Natural killer cell treated with Interleukin-12 subunit alpha and Interleukin-12 subunit beta and Interleukin-15 and Interleukin-18, amount 100 ng/mL, for 72 hours (primary cell): Measurements from ENCODE around the gene SLC17A4. TPM values are rescaled to one million over a fixed set of nuclear protein-coding genes. Genes with fewer than 3 reads are reported as not detected.
"Not testable (repeated sequence)": the region's sequence is repeated elsewhere in the genome, so short reads cannot be mapped to it uniquely, and the experiment has no call there.

Experiments used
- ATAC-seq, 2 donors: fragments of 150-1000 bp; cut with Tn5 transposase in 1 of 2; sonication (Bioruptor Pico), chemical (Tn5 transposase) in 1 of 2; 2 replicates each; pipeline ENCODE4 v1.10.0; 2021
- DNase-seq: peaks from one replicate; pipeline ENCODE4 v3.0.0; 2022; ENCODE audit warnings: low spot score
- H3K27ac Mint-ChIP-seq, 2 donors: 1 replicate in 1 of 2; 2 replicates in 1 of 2; pipeline ENCODE4 v1.8.0; 2022; ENCODE audit warnings: mixed read lengths in 2 of 2, mild to moderate bottlenecking in 1 of 2, moderate library complexity in 1 of 2
- H3K27me3 Mint-ChIP-seq, 2 donors: 1 replicate in 1 of 2; 2 replicates in 1 of 2; pipeline ENCODE4 v1.8.0; 2022; ENCODE audit warnings: mixed read lengths in 2 of 2
- H3K36me3 Mint-ChIP-seq: one replicate; pipeline ENCODE4 v1.8.0; 2022; ENCODE audit warnings: mixed read lengths
- H3K4me1 Mint-ChIP-seq, 2 donors: 1 replicate in 1 of 2; 2 replicates in 1 of 2; pipeline ENCODE4 v1.8.0; 2022; ENCODE audit warnings: low read depth in 2 of 2, mixed read lengths in 2 of 2, mild to moderate bottlenecking in 1 of 2
- H3K4me3 Mint-ChIP-seq: one replicate; pipeline ENCODE4 v1.8.0; 2022; ENCODE audit warnings: mixed read lengths
- H3K9me3 Mint-ChIP-seq: 2 replicates; pipeline ENCODE4 v1.8.0; 2022; ENCODE audit warnings: mixed read lengths
- total RNA-seq, 2 donors: library from RNA; stranded (reverse); gene quantifications; one replicate each; pipeline ENCODE4 v1.2.3, GENCODE V29; 2022

The SLC17A4 gene
- total RNA-seq, 2 donors from 2014 or later: not detected

DNA sequence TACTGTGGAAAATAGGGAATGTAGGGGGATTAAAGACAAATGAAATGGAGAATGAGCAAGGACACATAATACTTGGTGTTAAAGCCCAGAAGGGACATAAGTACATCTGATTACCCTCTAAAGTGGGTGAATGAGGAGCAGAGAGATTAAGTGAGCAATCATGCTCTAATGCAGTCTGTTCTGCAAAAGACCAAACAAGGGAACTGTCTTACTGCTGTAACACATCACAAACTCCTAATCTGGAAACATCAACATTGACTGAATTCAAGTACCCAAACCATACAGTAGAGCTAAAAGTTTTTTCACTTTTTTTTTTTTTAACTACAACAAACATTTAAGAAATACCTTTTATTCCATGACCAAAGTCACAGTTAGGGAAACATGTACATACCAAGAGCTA, 19.3 kb upstream of the SLC17A4 start:
- H3K27ac Mint-ChIP-seq: no peak overlapping the region
- H3K4me3 Mint-ChIP-seq: no peak overlapping the region
- H3K27me3 Mint-ChIP-seq: peaks cover 42 to 72% of the 10 kb centered on the region in 2 donors
- peaks cover 4% of the 10 kb centered on the region for H3K36me3 Mint-ChIP-seq
- ATAC-seq (no peak), DNase-seq (no peak)
- H3K4me1 Mint-ChIP-seq: no peaks in the 10 kb centered on the region
- H3K9me3 Mint-ChIP-seq: no peaks in the 10 kb centered on the region

DNA sequence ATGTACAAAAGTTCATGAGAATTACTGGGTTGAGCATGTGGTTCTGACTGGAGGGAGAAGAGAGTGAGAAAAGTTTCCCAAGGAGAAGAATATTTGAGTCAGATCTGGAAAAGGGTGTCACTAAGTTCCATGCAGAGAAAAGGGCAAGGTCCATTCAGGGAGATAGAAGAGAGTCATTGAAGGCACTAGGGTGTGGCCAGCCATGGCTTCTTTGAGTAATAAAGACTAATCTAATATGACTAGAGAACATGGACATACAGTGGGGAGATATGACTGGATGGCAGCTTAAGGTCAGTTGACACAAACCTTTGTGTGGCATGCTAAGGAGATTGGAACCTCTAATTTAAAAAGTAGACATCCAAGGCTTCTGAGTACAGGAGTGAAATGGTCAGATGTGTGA, 10.7 kb upstream of the SLC17A4 start:
- ATAC-seq (no peak), DNase-seq (no peak)
- Mint-ChIP-seq H3K36me3 (no peaks in the 10 kb centered on the region), H3K4me1 (no peaks in the 10 kb centered on the region), H3K9me3 (no peaks in the 10 kb centered on the region), H3K27me3 (peaks cover 13 to 17% of the 10 kb centered on the region in 2 donors), H3K27ac (no peak overlapping the region), H3K4me3 (no peak overlapping the region)

DNA sequence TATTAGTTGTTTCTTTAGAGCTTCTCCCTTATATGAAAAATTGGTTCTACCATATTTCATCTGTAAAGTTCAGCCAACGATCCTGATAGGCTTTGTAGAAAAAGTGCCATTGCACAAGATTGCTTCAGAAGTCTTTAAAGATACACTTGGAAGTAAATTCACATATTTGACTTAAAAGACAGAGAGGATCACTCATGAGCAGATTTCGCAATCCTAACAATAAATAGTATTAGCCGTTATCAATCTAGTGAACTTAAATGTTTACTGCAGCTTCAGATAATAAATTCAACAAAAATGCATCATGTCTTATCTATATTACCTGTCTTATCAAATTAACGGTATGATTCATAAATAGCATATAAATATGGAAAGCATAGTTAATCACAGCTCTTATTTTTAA, 8.7 kb upstream of the SLC17A4 start:
- no peak for DNase-seq
- Mint-ChIP-seq H3K4me1 (no peaks in the 10 kb centered on the region), H3K36me3 (no peaks in the 10 kb centered on the region), H3K27ac (no peak overlapping the region), H3K4me3 (no peak overlapping the region), H3K9me3 (no peaks in the 10 kb centered on the region), H3K27me3 (peaks cover 7 to 8% of the 10 kb centered on the region in 2 donors)
- ATAC-seq: no peak

DNA sequence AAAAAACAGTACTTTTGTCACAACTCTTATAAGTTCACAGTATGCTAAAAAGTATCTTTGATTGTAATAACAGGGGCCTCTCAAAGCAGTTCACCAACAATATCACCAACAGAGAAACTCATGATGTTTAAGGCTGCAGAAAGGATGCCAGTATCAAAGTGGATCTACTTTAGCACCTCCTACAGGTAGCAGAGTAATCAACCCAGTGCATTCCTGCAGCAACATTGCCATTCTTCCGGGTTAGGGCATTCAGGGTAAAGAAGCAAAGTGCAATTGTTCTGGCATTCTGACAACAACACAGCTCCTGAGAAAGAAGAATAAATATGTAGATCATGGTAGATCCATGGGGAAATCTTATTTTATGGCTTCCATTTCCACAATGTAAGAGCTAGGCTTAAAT, 7.6 kb upstream of the SLC17A4 start:
- H3K27ac Mint-ChIP-seq: no peak overlapping the region
- H3K27me3 Mint-ChIP-seq: peaks cover 6 to 8% of the 10 kb centered on the region in 2 donors
- no peaks in the 10 kb centered on the region for H3K9me3 Mint-ChIP-seq
- ATAC-seq (no peak), DNase-seq (no peak)
- H3K36me3 Mint-ChIP-seq: no peaks in the 10 kb centered on the region
- no peaks in the 10 kb centered on the region for H3K4me1 Mint-ChIP-seq
- H3K4me3 Mint-ChIP-seq: no peak overlapping the region

DNA sequence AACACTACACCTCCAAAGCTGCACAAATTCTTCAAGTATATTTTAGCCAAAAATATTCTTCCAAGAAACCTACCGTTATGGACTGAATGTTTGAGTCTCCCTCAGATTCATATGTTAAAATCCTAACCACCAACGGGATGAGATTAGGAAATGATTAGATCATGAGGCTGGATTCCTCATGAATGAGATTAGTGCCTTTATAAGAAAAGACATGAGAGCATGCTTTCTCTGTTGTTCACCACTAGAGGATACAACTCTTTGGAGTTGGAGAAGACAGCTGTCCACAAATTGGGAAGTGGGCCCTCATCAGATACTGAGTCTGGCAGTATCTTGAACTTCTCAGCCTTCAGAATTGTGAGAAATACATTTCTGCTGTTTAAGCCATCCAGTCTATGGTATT, 7.1 kb upstream of the SLC17A4 start:
- no peaks in the 10 kb centered on the region for H3K4me1 Mint-ChIP-seq
- ATAC-seq (no peak), DNase-seq (no peak)
- no peak overlapping the region for H3K27ac Mint-ChIP-seq
- H3K36me3 Mint-ChIP-seq: no peaks in the 10 kb centered on the region
- no peak overlapping the region for H3K4me3 Mint-ChIP-seq
- H3K27me3 Mint-ChIP-seq: peaks cover 6 to 8% of the 10 kb centered on the region in 2 donors
- H3K9me3 Mint-ChIP-seq: no peaks in the 10 kb centered on the region

DNA sequence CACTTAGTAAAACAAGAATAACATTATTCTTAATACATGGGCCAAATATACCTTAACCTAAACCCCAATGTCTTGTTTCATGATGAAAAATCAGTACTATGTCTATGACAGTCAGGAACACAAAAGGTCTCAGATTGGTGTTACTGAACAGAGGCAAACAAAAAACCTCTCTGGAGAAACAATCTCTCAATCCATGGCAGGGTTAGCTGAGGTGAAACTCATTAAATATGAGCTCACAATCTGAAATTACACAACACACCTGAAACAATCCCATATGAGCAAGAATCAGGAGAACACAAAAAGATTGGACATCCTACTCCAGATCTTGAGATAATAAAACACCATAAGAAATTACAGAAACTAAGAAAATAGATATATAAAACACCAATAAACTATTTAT, 6.5 kb upstream of the SLC17A4 start:
- DNase-seq (no peak), ATAC-seq (no peak)
- Mint-ChIP-seq H3K36me3 (no peaks in the 10 kb centered on the region), H3K27ac (no peak overlapping the region), H3K4me1 (no peaks in the 10 kb centered on the region), H3K9me3 (no peaks in the 10 kb centered on the region), H3K27me3 (peaks cover 6 to 9% of the 10 kb centered on the region in 2 donors), H3K4me3 (no peak overlapping the region)

DNA sequence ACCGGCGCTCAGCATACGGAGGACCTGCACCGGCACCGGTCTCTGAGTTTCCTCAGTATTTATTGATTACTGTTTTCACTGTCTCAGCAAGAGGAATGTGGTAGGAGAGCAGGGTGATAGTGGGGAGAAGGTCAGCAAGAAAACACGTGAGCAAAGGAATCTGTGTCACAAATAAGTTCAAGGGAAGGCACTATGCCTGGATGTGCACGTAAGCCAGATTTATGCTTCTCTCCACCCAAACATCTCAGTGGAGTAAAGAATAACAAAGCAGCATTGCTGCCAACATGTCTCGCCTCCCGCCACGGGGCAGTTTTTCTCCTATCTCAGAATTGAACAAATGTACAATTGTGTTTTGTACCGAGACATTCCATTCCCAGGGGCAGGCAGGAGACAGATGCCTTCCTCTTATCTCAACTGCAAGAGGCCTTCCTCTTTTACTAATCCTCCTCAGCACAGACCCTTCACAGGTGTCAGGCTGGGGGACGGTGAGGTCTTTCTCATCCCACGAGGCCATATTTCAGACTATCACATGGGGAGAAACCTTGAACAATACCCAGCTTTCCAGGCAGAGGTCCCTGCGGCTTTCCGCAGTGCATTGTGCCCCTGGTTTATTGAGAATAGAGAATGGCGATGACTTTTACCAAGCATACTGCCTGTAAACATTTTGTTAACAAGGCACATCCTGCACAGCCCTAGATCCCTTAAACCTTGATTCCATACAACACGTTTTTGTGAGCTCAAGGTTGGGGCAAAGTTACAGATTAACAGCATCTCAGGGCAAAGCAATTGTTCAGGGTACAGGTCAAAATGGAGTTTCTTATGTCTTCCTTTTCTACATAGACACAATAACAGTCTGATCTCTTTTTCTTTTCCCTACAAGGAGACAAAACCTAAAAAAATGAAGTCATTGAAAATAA, 5.7 kb upstream of the SLC17A4 start:
- not testable (repeated sequence) for ATAC-seq, H3K4me1 Mint-ChIP-seq, DNase-seq, H3K36me3 Mint-ChIP-seq, H3K27ac Mint-ChIP-seq, H3K9me3 Mint-ChIP-seq, H3K4me3 Mint-ChIP-seq
- H3K27me3 Mint-ChIP-seq: peaks cover 10 to 12% of the 10 kb centered on the region in 2 donors

DNA sequence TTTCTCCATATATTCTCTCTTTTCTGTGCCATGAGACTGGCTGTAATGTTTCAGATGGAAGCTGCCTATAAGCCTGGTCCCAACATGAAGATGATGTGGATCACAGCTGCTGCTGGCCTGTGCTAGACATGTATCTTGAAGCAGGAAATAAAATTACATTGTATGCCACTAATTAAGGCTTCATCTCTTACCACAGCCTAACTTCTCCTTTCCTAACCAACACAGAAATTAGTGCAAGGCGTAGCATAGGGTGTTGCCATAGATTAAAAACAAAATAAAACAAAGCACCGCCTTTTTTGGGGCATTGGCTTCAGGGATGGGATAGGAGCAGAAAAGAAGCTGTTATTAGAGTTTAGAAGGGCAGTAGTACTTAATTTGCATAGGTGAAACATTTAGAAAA, 4.7 kb upstream of the SLC17A4 start:
- no peak overlapping the region for H3K4me3 Mint-ChIP-seq
- H3K9me3 Mint-ChIP-seq: no peaks in the 10 kb centered on the region
- ATAC-seq: no peak
- no peaks in the 10 kb centered on the region for H3K4me1 Mint-ChIP-seq
- H3K27ac Mint-ChIP-seq: no peak overlapping the region
- no peaks in the 10 kb centered on the region for H3K36me3 Mint-ChIP-seq
- no peak for DNase-seq
- peaks cover 11 to 19% of the 10 kb centered on the region in 2 donors for H3K27me3 Mint-ChIP-seq

DNA sequence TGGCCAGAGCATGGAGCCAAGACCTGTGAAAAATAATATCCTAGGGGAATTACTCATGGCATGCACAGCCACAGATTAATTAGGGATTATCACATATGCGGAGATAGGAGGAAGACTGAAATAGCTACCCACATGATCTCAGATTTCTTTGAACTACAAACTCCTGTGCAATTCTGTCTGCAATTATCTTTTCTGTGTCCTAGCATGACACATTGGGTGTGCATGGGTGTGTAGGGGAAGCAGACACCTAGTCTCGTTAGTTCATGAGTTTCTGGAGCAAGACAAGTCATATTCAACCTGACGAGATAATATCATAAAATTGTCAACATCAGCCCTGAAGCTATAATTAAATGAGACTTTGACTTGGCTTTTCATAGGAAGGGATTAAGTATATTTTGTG, 3.6 kb upstream of the SLC17A4 start:
- Mint-ChIP-seq H3K27me3 (peaks cover 11 to 28% of the 10 kb centered on the region in 2 donors), H3K27ac (no peak overlapping the region), H3K4me3 (no peak overlapping the region), H3K4me1 (no peaks in the 10 kb centered on the region), H3K36me3 (no peaks in the 10 kb centered on the region), H3K9me3 (no peaks in the 10 kb centered on the region)
- ATAC-seq (no peak), DNase-seq (no peak)

DNA sequence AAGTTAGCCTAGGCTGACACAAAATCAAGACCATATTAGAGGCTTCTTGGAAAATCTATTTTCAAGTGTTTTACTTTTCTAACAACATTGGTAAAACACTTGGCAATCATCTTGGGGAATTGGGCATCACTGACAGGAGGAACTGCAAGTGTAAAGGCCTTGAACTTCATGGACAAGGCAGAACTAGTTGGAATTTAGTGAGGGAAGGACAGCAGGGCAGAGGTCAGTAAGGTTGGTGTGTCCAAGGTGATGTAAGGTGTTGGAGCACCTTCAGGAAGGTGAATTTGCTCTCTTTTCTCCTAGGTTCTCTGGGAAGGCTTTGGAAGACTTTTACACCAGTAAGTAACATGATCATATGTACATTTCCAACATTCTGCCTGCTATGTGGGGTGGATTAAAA, 1.5 kb upstream of the SLC17A4 start:
- H3K27ac Mint-ChIP-seq: no peak overlapping the region
- no peaks in the 10 kb centered on the region for H3K36me3 Mint-ChIP-seq
- DNase-seq (no peak), ATAC-seq (no peak)
- peaks cover 21 to 35% of the 10 kb centered on the region in 2 donors for H3K27me3 Mint-ChIP-seq
- H3K9me3 Mint-ChIP-seq: no peaks in the 10 kb centered on the region
- H3K4me1 Mint-ChIP-seq: no peaks in the 10 kb centered on the region
- H3K4me3 Mint-ChIP-seq: no peak overlapping the region

DNA sequence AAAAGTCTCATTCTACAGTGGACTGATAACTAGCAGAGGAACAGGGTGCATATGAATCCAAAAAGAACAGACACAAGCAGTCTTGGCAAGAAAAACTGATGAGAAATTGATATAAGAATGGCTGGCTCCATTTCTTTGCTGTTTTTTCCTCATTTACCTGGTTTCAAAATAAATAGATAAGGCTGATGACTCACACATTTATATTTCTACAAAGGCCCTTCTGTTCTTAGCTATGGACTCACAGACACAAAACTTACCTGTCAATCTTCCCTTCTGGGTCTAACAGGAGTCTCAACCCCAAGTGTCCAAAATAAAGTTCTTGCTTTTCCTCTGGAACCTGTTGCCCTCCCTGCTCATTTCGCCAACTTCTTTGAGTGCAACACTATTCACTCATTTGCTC, 941 bp downstream of the SLC17A4 start:
- ATAC-seq: no peak
- peaks cover 31 to 53% of the 10 kb centered on the region in 2 donors for H3K27me3 Mint-ChIP-seq
- H3K27ac Mint-ChIP-seq: no peak overlapping the region
- H3K4me3 Mint-ChIP-seq: no peak overlapping the region
- H3K4me1 Mint-ChIP-seq: no peaks in the 10 kb centered on the region
- H3K9me3 Mint-ChIP-seq: no peaks in the 10 kb centered on the region
- no peak for DNase-seq
- H3K36me3 Mint-ChIP-seq: peaks cover 4% of the 10 kb centered on the region

DNA sequence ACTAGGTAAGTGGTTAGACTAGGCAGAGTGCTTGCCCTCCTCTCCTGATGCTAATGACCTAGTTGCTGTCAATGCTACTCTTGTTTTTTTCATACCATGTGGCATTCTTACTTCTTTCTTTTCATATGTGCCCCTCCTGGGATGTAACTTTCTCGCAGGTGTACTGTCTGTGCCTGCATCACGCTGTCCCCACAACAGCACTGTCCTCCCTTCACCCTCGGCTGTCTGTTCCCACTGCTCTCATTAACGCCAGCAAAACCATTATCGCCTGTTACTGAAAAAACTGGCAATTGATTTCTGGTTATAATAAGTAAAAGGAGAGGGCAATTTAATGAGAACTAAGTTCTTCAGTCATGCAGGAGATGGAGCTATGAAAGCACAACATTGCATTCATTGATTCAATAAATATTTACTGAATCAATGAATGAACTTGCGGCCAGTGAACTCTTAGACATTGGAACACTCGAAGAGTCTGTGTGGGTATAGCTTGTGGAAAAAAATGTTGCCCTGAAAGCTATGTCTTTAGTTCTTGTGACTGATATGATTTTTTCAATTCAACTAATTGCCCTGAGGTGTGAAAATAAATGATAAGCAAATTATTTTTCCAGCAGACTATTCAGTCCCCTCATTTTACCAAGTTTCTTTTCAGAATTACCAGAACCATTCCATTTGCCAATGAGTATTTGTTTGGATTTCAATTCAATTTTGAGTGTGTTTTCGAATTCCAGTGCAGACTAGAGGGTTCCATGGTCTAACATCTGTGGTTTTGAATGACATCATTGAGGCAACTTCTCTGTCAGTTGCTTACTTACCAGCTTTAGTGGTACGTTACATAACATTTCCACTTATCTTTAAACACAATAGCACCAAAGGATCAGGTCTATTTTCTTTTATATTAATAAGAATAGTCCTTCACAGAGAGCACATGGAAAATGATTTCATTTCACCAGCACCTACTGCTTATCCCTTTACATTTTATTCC, 2.1 kb downstream of the SLC17A4 start:
- no peaks in the 10 kb centered on the region for H3K4me1 Mint-ChIP-seq
- no peak overlapping the region for H3K27ac Mint-ChIP-seq
- H3K9me3 Mint-ChIP-seq: no peaks in the 10 kb centered on the region
- peaks cover 4% of the 10 kb centered on the region for H3K36me3 Mint-ChIP-seq
- no peak overlapping the region for H3K4me3 Mint-ChIP-seq
- no peak for ATAC-seq
- H3K27me3 Mint-ChIP-seq: peaks cover 37 to 59% of the 10 kb centered on the region in 2 donors
- no peak for DNase-seq

DNA sequence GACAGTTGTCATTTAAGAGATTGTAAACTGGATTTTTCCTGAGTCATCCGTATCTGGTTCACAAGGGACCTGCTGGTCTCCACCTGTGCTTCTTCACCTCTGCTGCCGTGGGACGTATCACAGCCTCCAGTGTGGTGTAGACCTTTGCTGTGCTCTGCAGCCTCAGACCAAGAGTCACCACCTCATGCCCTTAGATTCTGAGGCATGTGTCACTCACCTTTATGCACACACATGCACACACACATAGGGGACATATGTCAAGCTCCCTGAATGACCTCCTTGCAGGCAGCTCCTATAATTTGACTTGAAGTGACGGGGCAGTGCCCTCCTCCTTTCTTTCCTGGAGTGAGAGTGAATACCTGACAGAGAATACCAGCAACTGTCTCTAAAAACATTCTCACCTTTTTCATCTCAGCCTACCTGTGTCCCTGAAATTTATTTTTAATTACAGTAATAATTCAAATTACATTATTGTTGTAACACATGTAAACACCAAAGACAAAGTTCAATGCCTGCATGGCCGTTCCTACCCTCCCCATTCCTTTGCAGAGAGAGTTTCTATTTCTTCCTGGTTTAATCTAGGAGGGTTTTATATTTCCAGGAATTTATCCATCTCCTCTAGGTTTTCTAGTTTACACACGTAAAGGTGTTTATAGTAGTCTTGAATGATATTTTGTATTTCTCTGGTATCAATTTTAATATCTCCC, 3.5 kb downstream of the SLC17A4 start:
- no peak for DNase-seq
- Mint-ChIP-seq H3K27me3 (peaks cover 36 to 64% of the 10 kb centered on the region in 2 donors), H3K9me3 (no peaks in the 10 kb centered on the region), H3K4me1 (no peaks in the 10 kb centered on the region), H3K27ac (no peak overlapping the region), H3K36me3 (peaks cover 4% of the 10 kb centered on the region), H3K4me3 (no peak overlapping the region)
- ATAC-seq: no peak
